SU-DHL-6 (cell line): ENCODE measurements around the gene AGAP1.

Experiments
- CTCF ChIP-seq: fragments of 200-600 bp; sonication (generic); IDR thresholded peaks from one replicate; pipeline ENCODE4 v1.5.1; 2017; ENCODE audit warnings: antibody characterized with exemption, mild to moderate bottlenecking, low read length, moderate library complexity; ENCODE audit not compliant: insufficient read depth, poor library complexity, severe bottlenecking
- EZH2phosphoT487 ChIP-seq: fragments of 200-600 bp; sonication (generic), shearing (Covaris generic); conservative IDR thresholded peaks from 2 replicates; pipeline ENCODE4 v1.6.1; 2018; ENCODE audit warnings: mild to moderate bottlenecking, antibody characterized with exemption, low read length, moderate library complexity, mixed read lengths

- no peak for TF ChIP-seq CTCF
- no peak for TF ChIP-seq EZH2phosphoT487
Measured at GRCh38 chr2:236089271-236090026, 595.6 kb downstream of the AGAP1 start.
